Measurements from ENCODE around the gene DAGLB.
A peak's percentile ranks its signal among the peaks of the same experiment; 100 is the strongest.
"Not testable (repeated sequence)": the region's sequence is repeated elsewhere in the genome, so short reads cannot be mapped to it uniquely, and the experiment has no call there.

DAGLB gene

GRCh38 chr7:6394114-6394513, 53.6 kb downstream of the DAGLB start:
- DNase-seq, result no peak

GRCh38 chr7:6393667-6394056, 54.1 kb downstream of the DAGLB start:
- no peak for DNase-seq

DNA sequence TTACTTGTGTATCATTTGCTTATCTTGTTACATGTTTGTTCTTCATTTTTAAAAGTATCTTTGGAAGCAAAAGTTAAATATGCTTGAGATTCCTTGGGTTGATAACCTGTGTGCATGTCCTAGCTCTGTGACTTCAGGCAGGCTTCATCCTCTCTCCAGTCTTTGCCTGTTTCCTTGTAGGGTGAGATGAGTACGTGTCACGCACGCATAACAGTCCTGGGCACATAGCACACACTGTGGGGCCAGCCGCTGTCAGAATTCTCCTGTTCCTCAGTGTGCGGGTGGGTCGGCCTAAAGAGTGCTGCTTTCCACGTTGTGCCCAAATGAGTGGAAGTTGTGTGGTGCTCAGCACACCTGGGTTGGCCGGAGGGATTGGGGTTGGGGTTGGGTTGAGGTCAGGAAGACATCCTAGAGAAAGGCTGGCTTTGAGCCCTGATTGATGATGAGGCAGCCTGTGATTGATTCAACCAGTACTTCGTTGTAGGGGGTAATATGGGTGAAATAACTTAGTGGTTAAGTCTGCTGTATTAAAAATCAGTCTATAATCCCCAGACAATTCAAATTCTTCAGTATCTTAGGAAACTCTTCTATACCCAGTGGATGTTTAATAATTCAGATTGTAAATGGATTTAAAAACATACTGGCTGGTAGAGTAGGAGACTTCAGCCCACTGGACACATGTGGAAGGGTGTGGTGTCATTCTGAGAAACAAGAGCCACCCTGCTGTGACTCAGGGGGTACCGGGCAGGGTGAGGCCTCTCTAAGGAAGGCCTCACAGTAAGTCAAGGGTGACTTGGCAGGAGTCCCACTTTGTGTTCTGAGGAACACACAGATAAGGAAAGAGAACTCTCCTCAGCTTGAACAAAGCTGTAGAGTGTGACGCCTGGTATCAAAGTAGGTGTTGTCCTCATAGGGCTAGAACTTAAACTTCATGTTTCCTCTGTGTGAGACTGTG, 54.8 kb downstream of the DAGLB start:
- DNase-seq, result no peak

DNA sequence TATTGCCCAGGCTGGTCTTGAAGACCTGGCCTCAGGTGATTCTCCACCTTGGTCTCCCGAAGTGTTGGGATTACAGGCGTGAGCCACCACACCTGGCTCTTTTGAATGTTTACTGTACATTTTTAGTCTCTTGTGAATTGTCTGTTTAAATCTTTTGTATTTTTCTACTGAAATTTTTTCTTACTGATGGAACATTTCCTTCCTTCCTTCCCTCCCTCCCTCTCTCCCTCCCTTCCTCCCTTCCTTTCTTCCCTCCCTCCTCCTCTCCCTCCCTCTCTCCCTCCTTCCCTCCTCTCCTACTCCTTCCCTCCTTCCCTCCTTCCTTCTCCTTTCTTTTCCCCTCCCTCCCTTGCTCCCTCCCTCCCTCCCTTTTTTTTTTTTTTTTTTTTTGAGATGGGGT, 58.0 kb downstream of the DAGLB start:
- no peak for DNase-seq

GRCh38 chr7:6387734-6388294, 59.9 kb downstream of the DAGLB start:
- DNase-seq, result no peak

- no peak for DNase-seq
Measured at GRCh38 chr7:6386779-6387178, 61.0 kb downstream of the DAGLB start.

- no peak for DNase-seq
Measured at GRCh38 chr7:6385909-6386560, 61.7 kb downstream of the DAGLB start.

DNA sequence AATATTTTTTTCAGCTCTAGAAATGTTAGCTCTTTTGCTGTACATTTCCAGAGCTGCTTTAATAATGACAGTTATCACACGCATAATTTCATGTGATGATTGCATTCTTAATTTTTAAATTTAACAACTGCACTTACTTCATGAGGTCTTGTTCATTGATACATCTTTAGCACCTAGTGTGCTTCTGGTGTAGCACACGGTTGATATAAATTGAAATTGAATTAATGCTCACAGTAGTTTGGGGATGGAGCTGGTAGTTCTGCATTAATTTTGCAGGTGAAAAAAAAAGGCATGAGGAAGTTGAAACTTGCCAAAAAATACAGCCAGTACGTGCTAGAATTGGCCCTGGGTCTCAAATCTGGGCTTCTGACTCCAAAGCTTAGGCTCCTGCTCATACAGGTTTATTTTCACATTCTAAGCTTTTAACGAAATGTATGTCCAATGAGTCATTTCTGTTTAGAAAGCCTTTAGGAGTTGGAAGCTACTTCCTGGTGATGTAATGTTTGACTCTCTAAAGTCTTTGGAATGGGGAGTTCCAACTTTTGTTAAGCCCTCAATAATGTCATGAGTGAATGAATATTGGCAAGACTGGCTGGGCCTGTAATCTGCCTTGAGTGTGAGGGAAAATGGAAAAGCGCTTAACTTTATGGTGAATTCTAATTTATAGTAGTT, 62.5 kb downstream of the DAGLB start:
- DNase-seq, result no peak

- DNase-seq, result no peak
Measured at GRCh38 chr7:6384327-6384726, 63.4 kb downstream of the DAGLB start.

DNA sequence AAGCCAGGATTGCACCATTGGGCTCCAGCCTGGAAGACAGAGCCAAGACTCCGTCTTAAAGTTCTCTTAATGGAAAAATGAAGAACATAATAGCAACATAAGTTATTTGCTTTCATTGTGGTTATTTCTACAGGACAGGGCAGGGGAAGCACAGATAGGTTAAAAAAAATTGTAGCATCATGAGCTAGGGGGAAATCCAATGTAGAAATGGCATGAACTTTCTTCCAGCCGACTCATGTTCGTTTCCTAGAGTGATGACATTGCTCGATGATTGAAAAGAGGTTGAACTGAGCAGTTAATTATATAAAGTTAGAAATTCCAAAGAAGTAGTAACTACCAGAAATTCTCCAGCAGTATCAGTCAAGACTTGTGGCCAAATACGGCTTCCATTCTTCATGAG, 64.9 kb downstream of the DAGLB start:
- no peak for DNase-seq

- not testable (repeated sequence) for DNase-seq
Measured at GRCh38 chr7:6381846-6382245, 65.9 kb downstream of the DAGLB start.

DNA sequence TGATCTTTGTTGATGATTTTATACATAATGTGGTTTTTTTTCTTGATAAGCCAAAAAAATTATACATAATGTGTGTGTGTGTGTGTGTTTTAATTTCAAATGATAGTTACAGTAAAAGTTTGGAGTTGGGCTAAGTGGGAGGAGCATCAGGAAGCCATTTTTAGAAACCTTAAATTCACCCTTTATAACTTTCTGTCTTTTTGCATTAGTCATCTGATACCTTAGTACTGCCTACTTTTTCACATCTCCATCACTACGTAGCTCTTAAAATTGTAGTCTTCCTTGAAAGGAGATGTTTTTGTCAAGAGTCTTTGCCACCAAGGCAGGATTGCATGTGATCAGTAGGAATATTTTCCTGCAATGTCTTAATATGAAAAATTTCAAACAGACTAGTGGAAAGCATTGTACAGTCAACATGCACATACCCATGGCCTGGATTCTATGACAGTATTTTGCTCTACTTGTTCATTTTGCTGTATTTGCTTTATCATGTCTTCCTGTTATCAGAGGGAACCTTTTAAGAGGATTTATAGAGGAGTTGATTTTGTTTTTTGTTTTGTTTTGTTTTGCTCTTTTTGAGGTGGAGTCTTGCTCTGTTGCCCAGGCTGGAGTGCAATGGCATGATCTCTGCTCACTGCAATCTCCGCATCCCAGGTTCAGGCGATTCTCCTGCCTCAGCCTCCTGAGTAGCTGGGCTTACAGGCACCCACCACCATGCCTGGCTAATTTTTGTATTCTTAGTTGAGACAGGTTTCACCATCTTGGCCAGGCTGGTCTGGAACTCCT, 67.3 kb downstream of the DAGLB start:
- no peak for DNase-seq

- no peak for DNase-seq
Measured at GRCh38 chr7:6379886-6380285, 67.9 kb downstream of the DAGLB start.

- not testable (repeated sequence) for DNase-seq
Measured at GRCh38 chr7:6378556-6378955, 69.2 kb downstream of the DAGLB start.

GRCh38 chr7:6376820-6377219, 70.9 kb downstream of the DAGLB start:
- DNase-seq, result no peak

DNA sequence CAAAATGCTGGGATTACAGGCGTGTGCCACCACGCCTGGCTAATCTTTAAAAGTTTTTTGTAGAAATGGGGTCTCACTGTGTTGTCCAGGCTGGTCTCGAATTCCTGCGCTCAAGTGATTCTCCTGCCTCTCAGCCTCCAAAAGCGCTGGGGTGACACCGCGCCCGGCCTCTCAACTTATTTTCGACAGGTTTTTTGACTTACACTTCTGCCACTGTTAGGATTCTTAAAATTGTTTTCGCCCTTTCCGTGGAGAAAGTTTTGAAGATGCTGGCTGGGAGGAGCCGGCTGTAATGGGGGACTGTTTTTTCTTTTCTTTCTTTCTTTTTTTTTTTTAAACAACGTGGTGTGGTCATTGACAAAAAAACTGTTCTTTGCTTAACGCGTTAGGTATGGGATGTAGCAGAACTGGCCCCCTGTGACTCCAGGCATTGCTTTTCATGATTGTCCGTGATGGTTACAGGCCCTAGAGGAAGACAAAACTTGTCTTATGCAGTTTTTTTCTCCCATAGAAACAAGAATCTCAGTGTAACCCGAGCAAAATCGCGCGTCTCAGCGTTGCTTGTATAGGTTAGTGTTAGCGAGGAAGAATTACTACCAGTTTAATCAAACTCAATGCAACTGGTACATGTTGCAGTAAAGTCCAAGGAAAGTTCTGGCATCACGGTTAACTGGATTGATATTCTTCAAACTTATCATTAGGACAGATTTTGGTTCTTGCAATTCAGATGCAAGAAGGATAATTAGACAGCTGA, 72.2 kb downstream of the DAGLB start:
- DNase-seq, result peak; percentile 36

GRCh38 chr7:6367701-6368211, 80.0 kb downstream of the DAGLB start:
- no peak for DNase-seq

- no peak for DNase-seq
Measured at GRCh38 chr7:6365451-6365850, 82.3 kb downstream of the DAGLB start.

DNA sequence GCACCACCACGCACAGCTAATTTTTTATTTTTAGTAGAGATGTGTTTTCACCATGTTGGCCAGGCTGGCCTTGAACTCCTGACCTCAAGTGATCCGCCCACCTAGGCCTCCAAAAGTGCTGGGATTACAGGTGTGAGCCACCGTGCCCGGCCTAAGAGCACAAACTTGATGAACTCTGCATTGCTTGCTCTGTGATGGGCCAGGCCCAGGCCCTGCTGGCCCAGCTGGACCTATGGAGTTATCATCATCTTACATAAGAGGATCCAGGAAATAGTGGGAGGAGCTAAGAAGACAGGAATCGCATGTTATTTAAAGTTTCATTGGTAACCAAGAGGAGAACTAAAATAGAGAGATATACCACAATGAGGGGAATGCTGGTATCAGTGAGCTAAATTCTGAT, 86.9 kb downstream of the DAGLB start:
- DNase-seq, result no peak

- no peak for DNase-seq
Measured at GRCh38 chr7:6359734-6360133, 88.0 kb downstream of the DAGLB start.
